Mammary epithelial cell (primary cell): ENCODE results near the gene ACSL3.

ENCODE experiments used
- CTCF ChIP-seq, 2 donors: IDR thresholded peaks in 1 of 2; conservative IDR thresholded peaks in 1 of 2; 2 replicates each; pipeline ENCODE4 v1.5.1; 2011 to 2012; ENCODE audit warnings: inconsistent platforms in 2 of 2, low read length in 2 of 2, mild to moderate bottlenecking in 2 of 2, control low read depth in 1 of 2, low read depth in 1 of 2; ENCODE audit not compliant: insufficient read depth in 1 of 2; ENCODE audit errors: extremely low read depth in 1 of 2
- EZH2 ChIP-seq: IDR thresholded peaks from 2 replicates; pipeline ENCODE4 v1.6.1; 2012; ENCODE audit warnings: low read length, inconsistent platforms, borderline replicate concordance

GRCh38 chr2:222900354-222900753 is 39.5 kb downstream of the ACSL3 start:
- TF ChIP-seq CTCF (conservative IDR thresholded peaks at IDR 0.05 in 1 of 2, IDR thresholded peaks at IDR 0.05 in 1 of 2; ENCODE audit: extremely low read depth in 1 of 2, insufficient read depth in 1 of 2, low read depth in 1 of 2, low read length in 2 of 2): no peak
- TF ChIP-seq EZH2: no peak
